H9 (cell line): ENCODE results near the gene NCAPG. TPM values are rescaled to one million over a fixed set of nuclear protein-coding genes. Genes with fewer than 3 reads are reported as not detected.

Source experiments
- DNase-seq: peaks from one replicate; pipeline ENCODE4 v3.0.0-alpha.2; 2017
- H2AFZ ChIP-seq: one replicate; pipeline ENCODE4 v1.6.1; 2013; ENCODE audit warnings: mild to moderate bottlenecking, low read length, control low read depth, moderate library complexity
- H2AK5ac ChIP-seq: 2 replicates; pipeline ENCODE4 v1.6.1; 2013; ENCODE audit warnings: low read length, control low read depth, mixed read lengths; ENCODE audit not compliant: insufficient read length
- H2BK120ac ChIP-seq: one replicate; pipeline ENCODE4 v1.6.1; 2013; ENCODE audit warnings: low read depth, mild to moderate bottlenecking, low read length, control low read depth, inconsistent platforms; ENCODE audit not compliant: poor library complexity, severe bottlenecking
- H2BK12ac ChIP-seq: 2 replicates; pipeline ENCODE4 v1.6.1; 2013; ENCODE audit warnings: low read length, control low read depth, mixed read lengths, low read depth; ENCODE audit not compliant: insufficient read length
- H2BK15ac ChIP-seq: 2 replicates; pipeline ENCODE4 v1.6.1; 2013; ENCODE audit warnings: low read depth, low read length, control low read depth
- H2BK20ac ChIP-seq: one replicate; pipeline ENCODE4 v1.6.1; 2013; ENCODE audit warnings: low read depth, mild to moderate bottlenecking, low read length, control low read depth, inconsistent platforms; ENCODE audit not compliant: poor library complexity, severe bottlenecking
- H2BK5ac ChIP-seq: 2 replicates; pipeline ENCODE4 v1.6.1; 2013; ENCODE audit warnings: low read length, control low read depth, mixed read lengths; ENCODE audit not compliant: insufficient read length
- H3K14ac ChIP-seq: 2 replicates; pipeline ENCODE4 v1.6.1; 2013; ENCODE audit warnings: low read length, control low read depth; ENCODE audit not compliant: insufficient read depth
- H3K18ac ChIP-seq: 2 replicates; pipeline ENCODE4 v1.6.1; 2013; ENCODE audit warnings: low read depth, mild to moderate bottlenecking, mixed read lengths, low read length, control low read depth; ENCODE audit not compliant: insufficient read length
- H3K23ac ChIP-seq: 2 replicates; pipeline ENCODE4 v1.6.1; 2013; ENCODE audit warnings: low read length, control low read depth, mixed read lengths, low read depth; ENCODE audit not compliant: insufficient read length
- H3K23me2 ChIP-seq: 2 replicates; pipeline ENCODE4 v1.6.1; 2013; ENCODE audit warnings: low read depth, mild to moderate bottlenecking, mixed read lengths, low read length, control low read depth; ENCODE audit not compliant: insufficient read length, poor library complexity, severe bottlenecking
- H3K27ac ChIP-seq: 2 replicates; pipeline ENCODE4 v1.5.1; 2013; ENCODE audit warnings: low read length, control low read depth, mixed read lengths, low read depth; ENCODE audit not compliant: insufficient read length
- H3K27me3 ChIP-seq: 2 replicates; pipeline ENCODE4 v1.6.1; 2013; ENCODE audit warnings: low read length, control low read depth, inconsistent platforms; ENCODE audit not compliant: insufficient read depth
- H3K4ac ChIP-seq: 2 replicates; pipeline ENCODE4 v1.6.1; 2013; ENCODE audit warnings: low read depth, mild to moderate bottlenecking, control low read depth, inconsistent platforms, low read length, moderate library complexity
- H3K4me1 ChIP-seq: 2 replicates; pipeline ENCODE4 v1.6.1; 2013; ENCODE audit warnings: low read length, control low read depth, inconsistent platforms; ENCODE audit not compliant: insufficient read depth
- H3K4me2 ChIP-seq: 2 replicates; pipeline ENCODE4 v1.6.1; 2013; ENCODE audit warnings: low read length, control low read depth, mixed read lengths; ENCODE audit not compliant: insufficient read length, insufficient read depth
- H3K56ac ChIP-seq: 2 replicates; pipeline ENCODE4 v1.6.1; 2013; ENCODE audit warnings: low read depth, mild to moderate bottlenecking, mixed read lengths, low read length, control low read depth; ENCODE audit not compliant: insufficient read length
- H3K79me1 ChIP-seq: 2 replicates; pipeline ENCODE4 v1.6.1; 2013; ENCODE audit warnings: low read depth, mild to moderate bottlenecking, moderate library complexity, low read length, control low read depth, inconsistent platforms; ENCODE audit not compliant: insufficient read depth, poor library complexity, severe bottlenecking
- H3K79me2 ChIP-seq: 2 replicates; pipeline ENCODE4 v1.6.1; 2013; ENCODE audit warnings: low read length, control low read depth, inconsistent platforms; ENCODE audit not compliant: insufficient read depth
- H3K9ac ChIP-seq: 2 replicates; pipeline ENCODE4 v1.6.1; 2013; ENCODE audit warnings: low read length, control low read depth, mixed read lengths; ENCODE audit not compliant: insufficient read length; ENCODE audit errors: extremely low read depth
- H3K9me3 ChIP-seq: one replicate; pipeline ENCODE4 v1.6.1; 2013; ENCODE audit warnings: low read depth, low read length, inconsistent platforms; ENCODE audit not compliant: control insufficient read depth
- H3T11ph ChIP-seq: one replicate; pipeline ENCODE4 v1.6.1; 2013; ENCODE audit warnings: mild to moderate bottlenecking, low read length, control low read depth, inconsistent platforms
- H4K20me1 ChIP-seq: one replicate; pipeline ENCODE4 v1.6.1; 2013; ENCODE audit not compliant: control insufficient read depth, insufficient read length, insufficient read depth
- H4K5ac ChIP-seq: 2 replicates; pipeline ENCODE4 v1.6.1; 2013; ENCODE audit warnings: low read depth, mild to moderate bottlenecking, mixed read lengths, low read length, control low read depth; ENCODE audit not compliant: insufficient read length
- H4K8ac ChIP-seq: replicated peaks from 2 replicates; pipeline ENCODE4 v1.6.1; 2013; ENCODE audit warnings: low read length, control low read depth, mixed read lengths, low read depth; ENCODE audit not compliant: insufficient read length
- H4K91ac ChIP-seq: 2 replicates; pipeline ENCODE4 v1.6.1; 2013; ENCODE audit warnings: low read depth, mild to moderate bottlenecking, moderate library complexity, mixed read lengths, low read length, control low read depth; ENCODE audit not compliant: insufficient read length
- H3K27ac Mint-ChIP-seq, 3 experiments: 2 replicates in 2 of 3; 3 replicates in 1 of 3; pipeline ENCODE4 v1.8.0; 2020 to 2021; ENCODE audit warnings: mixed read lengths in 3 of 3, mild to moderate bottlenecking in 1 of 3, moderate library complexity in 1 of 3
- H3K27me3 Mint-ChIP-seq: 2 replicates; pipeline ENCODE4 v1.8.0; 2021; ENCODE audit warnings: low read depth, mild to moderate bottlenecking, moderate library complexity, mixed read lengths
- H3K36me3 Mint-ChIP-seq, 3 experiments: 2 replicates in 2 of 3; 3 replicates in 1 of 3; pipeline ENCODE4 v1.8.0; 2020 to 2021; ENCODE audit warnings: low read depth in 3 of 3, mixed read lengths in 3 of 3; ENCODE audit not compliant: insufficient read depth in 1 of 3
- H3K4me1 Mint-ChIP-seq, 2 experiments: 2 replicates each; pipeline ENCODE4 v1.8.0; 2020; ENCODE audit warnings: mixed read lengths in 2 of 2
- H3K4me3 Mint-ChIP-seq, 2 experiments: 2 replicates in 1 of 2; 3 replicates in 1 of 2; pipeline ENCODE4 v1.8.0; 2020 to 2021; ENCODE audit warnings: mild to moderate bottlenecking in 2 of 2, mixed read lengths in 2 of 2, moderate library complexity in 1 of 2
- H3K9me3 Mint-ChIP-seq, 2 experiments: 2 replicates in 1 of 2; 3 replicates in 1 of 2; pipeline ENCODE4 v1.8.0; 2020; ENCODE audit warnings: mild to moderate bottlenecking in 2 of 2, mixed read lengths in 2 of 2, moderate library complexity in 1 of 2
- CTCF ChIP-seq: fragments of 200-600 bp; sonication (generic); conservative IDR thresholded peaks from 3 replicates; pipeline ENCODE4 v1.8.0; 2021; ENCODE audit warnings: antibody characterized with exemption, mild to moderate bottlenecking
- WGBS: extraction: QIAGEN DNeasy Blood & Tissue Kit; methylation state at CpG from one replicate; pipeline ENCODE4 v1.1.7; 2013; ENCODE audit warnings: missing lambda C conversion rate, low lambda C conversion rate, mixed read lengths; ENCODE audit not compliant: insufficient read length; ENCODE audit errors: extremely low coverage; 5-methylcytosine and 5-hydroxymethylcytosine counted together
- total RNA-seq: library from RNA; stranded (reverse); gene quantifications from 2 replicates; pipeline ENCODE4 v1.2.1, GENCODE V29; 2021

The NCAPG gene
- total RNA-seq, 1 experiment from 2014 or later = 48.8 TPM

GRCh38 chr4:17854036-17854435 lies 43.3 kb downstream of the NCAPG start:
- TF ChIP-seq CTCF = no peak
- H3K27ac Mint-ChIP-seq = no peak overlapping the region
- Histone ChIP-seq H3K79me2 (no peaks in the 10 kb centered on the region), H3K23me2 (no peaks in the 10 kb centered on the region), H2BK15ac (no peak overlapping the region), H3K4ac (no peak overlapping the region), H3K18ac (no peak overlapping the region), H2BK5ac (no peak overlapping the region), H3K4me1 (no peaks in the 10 kb centered on the region), H2AFZ (no peak overlapping the region), H4K5ac (no peak overlapping the region), H2BK20ac (no peak overlapping the region), H3K27ac (no peak overlapping the region), H3K14ac (no peak overlapping the region), H4K91ac (no peak overlapping the region), H4K8ac (no peak overlapping the region), H3K9me3 (no peaks in the 10 kb centered on the region), H3K79me1 (no peaks in the 10 kb centered on the region), H2AK5ac (no peak overlapping the region), H3K9ac (no peak overlapping the region), H2BK12ac (no peak overlapping the region), H2BK120ac (no peak overlapping the region), H3K27me3 (no peaks in the 10 kb centered on the region), H3K4me2 (no peak overlapping the region), H3K23ac (no peak overlapping the region), H4K20me1 (no peaks in the 10 kb centered on the region), H3T11ph (no peak overlapping the region), H3K56ac (no peak overlapping the region)
- peaks cover 0 to 4% (median 0%) of the 10 kb centered on the region in 3 experiments; a peak in 2 of 7 replicates for H3K36me3 Mint-ChIP-seq
- H3K4me3 Mint-ChIP-seq = no peak overlapping the region
- no peak for DNase-seq
- peaks cover 0 to 3% of the 10 kb centered on the region in 2 experiments; a peak in 1 of 4 replicates for H3K4me1 Mint-ChIP-seq
- WGBS = no CpG with 5 or more reads among the region's 3 CpGs
- H3K27me3 Mint-ChIP-seq = no peaks in the 10 kb centered on the region
- H3K9me3 Mint-ChIP-seq = peaks cover 6% of the 10 kb centered on the region in 2 experiments; a peak in 3 of 5 replicates
